ENCODE data around the gene TTF2. TPM values are rescaled to one million over a fixed set of nuclear protein-coding genes. Genes with fewer than 3 reads are reported as not detected.

The TTF2 gene
- total and polyA plus RNA-seq, 7 experiments from 2014 or later: 9.1 to 74.4 (median 32.6) TPM

- CTCF ChIA-PET: no interaction called here
- peaks cover 0 to 4% (median 0%) of the 10 kb centered on the region in 11 donors for H3K9me3 Mint-ChIP-seq
- intact Hi-C loops (cut with micrococcal nuclease): no loop called here
Observed at GRCh38 chr1:117106478-117106877, 46.4 kb downstream of the TTF2 start.

GRCh38 chr1:117107364-117107763 is 47.2 kb downstream of the TTF2 start:
- Histone ChIP-seq H3K36me3 (ENCODE audit: control insufficient read depth in 2 of 3, insufficient read depth in 3 of 3, low read length in 3 of 3) (no peaks in the 10 kb centered on the region), H3K4me3 (ENCODE audit: low read length) (no peak overlapping the region), H3K4me1 (ENCODE audit: control insufficient read depth in 2 of 2, insufficient read depth in 2 of 2, low read length in 2 of 2) (no peaks in the 10 kb centered on the region), H3K9me3 (ENCODE audit: control insufficient read depth in 2 of 3, low read length in 3 of 3) (no peaks in the 10 kb centered on the region), H3K27me3 (ENCODE audit: control insufficient read depth in 2 of 2, insufficient read depth in 2 of 2, low read length in 2 of 2) (no peaks in the 10 kb centered on the region), H3K27ac (ENCODE audit: low read depth, low read length) (no peak overlapping the region)
- ATAC-seq (no peak), DNase-seq (no peak)
- intact Hi-C loops (cut with micrococcal nuclease): no loop called here
- ChIA-PET CTCF (no interaction called here), POLR2A (no interaction called here)
- H3K27me3 Mint-ChIP-seq: no peaks in the 10 kb centered on the region
- H3K4me3 Mint-ChIP-seq: no peak overlapping the region
- H3K4me1 Mint-ChIP-seq: peaks cover 0 to 5% (median 0%) of the 10 kb centered on the region in 7 donors
- peaks cover 0 to 48% (median 21%) of the 10 kb centered on the region in 5 donors for H3K36me3 Mint-ChIP-seq
- H3K9me3 Mint-ChIP-seq: peaks cover 0 to 4% (median 0%) of the 10 kb centered on the region in 11 donors
- H3K27ac Mint-ChIP-seq: no peak overlapping the region

More at GRCh38 chr1:117106478-117106877, 46.4 kb downstream of the TTF2 start:
- H3K27me3 Mint-ChIP-seq: no peaks in the 10 kb centered on the region
- Histone ChIP-seq H3K4me1 (ENCODE audit: control insufficient read depth in 2 of 2, insufficient read depth in 2 of 2, low read length in 2 of 2) (no peaks in the 10 kb centered on the region), H3K9me3 (ENCODE audit: control insufficient read depth in 2 of 3, low read length in 3 of 3) (no peaks in the 10 kb centered on the region), H3K4me3 (ENCODE audit: low read length) (no peak overlapping the region), H3K27ac (ENCODE audit: low read depth, low read length) (no peak overlapping the region), H3K27me3 (ENCODE audit: control insufficient read depth in 2 of 2, insufficient read depth in 2 of 2, low read length in 2 of 2) (no peaks in the 10 kb centered on the region), H3K36me3 (ENCODE audit: control insufficient read depth in 2 of 3, insufficient read depth in 3 of 3, low read length in 3 of 3) (peaks cover 0 to 8% (median 0%) of the 10 kb centered on the region in 3 experiments)
- POLR2A ChIA-PET: interaction anchor here (0.7 kb wide), 1 partner anchor 229 kb away, joined by 3 read pairs; no protein-coding TSS in a partner anchor
- DNase-seq: no peak
- H3K36me3 Mint-ChIP-seq: peaks cover 5 to 52% (median 25%) of the 10 kb centered on the region in 5 donors
- H3K27ac Mint-ChIP-seq: no peak overlapping the region
- no peak for ATAC-seq
- no peak overlapping the region for H3K4me3 Mint-ChIP-seq
- H3K4me1 Mint-ChIP-seq: peaks cover 0 to 5% (median 0%) of the 10 kb centered on the region in 7 donors

DNA sequence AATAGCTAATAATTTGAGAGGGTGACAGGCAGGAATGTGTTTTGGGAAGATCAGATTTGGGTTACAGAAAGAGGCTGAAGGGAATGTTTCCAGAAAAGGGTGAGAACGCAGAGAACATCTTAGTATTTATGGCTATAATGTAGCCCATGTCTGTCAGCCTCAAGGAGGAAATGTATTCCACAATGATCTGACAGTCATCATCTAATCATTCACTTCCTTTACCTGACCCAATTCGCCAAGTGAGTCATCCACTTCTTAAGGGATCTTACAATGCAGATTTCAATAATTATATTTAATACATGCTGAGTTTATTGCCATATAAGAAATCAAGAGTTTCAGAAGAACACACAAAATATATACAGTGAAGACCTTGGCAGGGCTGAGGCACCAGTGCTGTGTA is 50.6 kb downstream of the TTF2 start:
- Mint-ChIP-seq H3K4me1 (peaks cover 0 to 6% (median 0%) of the 10 kb centered on the region in 7 donors), H3K36me3 (peaks cover 0 to 24% (median 0%) of the 10 kb centered on the region in 5 donors), H3K27ac (no peak overlapping the region), H3K9me3 (peaks cover 0 to 4% (median 0%) of the 10 kb centered on the region in 11 donors), H3K27me3 (no peaks in the 10 kb centered on the region), H3K4me3 (no peak overlapping the region)
- Histone ChIP-seq H3K9me3 (ENCODE audit: control insufficient read depth in 2 of 3, low read length in 3 of 3) (no peaks in the 10 kb centered on the region), H3K27me3 (ENCODE audit: control insufficient read depth in 2 of 2, insufficient read depth in 2 of 2, low read length in 2 of 2) (no peaks in the 10 kb centered on the region), H3K4me1 (ENCODE audit: control insufficient read depth in 2 of 2, insufficient read depth in 2 of 2, low read length in 2 of 2) (peaks cover 0 to 4% of the 10 kb centered on the region in 2 donors), H3K36me3 (ENCODE audit: control insufficient read depth in 2 of 3, insufficient read depth in 3 of 3, low read length in 3 of 3) (no peaks in the 10 kb centered on the region), H3K4me3 (ENCODE audit: low read length) (no peak overlapping the region), H3K27ac (ENCODE audit: low read depth, low read length) (no peak overlapping the region)
- ATAC-seq: no peak
- CTCF ChIA-PET: no interaction called here
- intact Hi-C loops (cut with micrococcal nuclease): no loop called here
- no peak for DNase-seq
- POLR2A ChIA-PET: no interaction called here

DNA sequence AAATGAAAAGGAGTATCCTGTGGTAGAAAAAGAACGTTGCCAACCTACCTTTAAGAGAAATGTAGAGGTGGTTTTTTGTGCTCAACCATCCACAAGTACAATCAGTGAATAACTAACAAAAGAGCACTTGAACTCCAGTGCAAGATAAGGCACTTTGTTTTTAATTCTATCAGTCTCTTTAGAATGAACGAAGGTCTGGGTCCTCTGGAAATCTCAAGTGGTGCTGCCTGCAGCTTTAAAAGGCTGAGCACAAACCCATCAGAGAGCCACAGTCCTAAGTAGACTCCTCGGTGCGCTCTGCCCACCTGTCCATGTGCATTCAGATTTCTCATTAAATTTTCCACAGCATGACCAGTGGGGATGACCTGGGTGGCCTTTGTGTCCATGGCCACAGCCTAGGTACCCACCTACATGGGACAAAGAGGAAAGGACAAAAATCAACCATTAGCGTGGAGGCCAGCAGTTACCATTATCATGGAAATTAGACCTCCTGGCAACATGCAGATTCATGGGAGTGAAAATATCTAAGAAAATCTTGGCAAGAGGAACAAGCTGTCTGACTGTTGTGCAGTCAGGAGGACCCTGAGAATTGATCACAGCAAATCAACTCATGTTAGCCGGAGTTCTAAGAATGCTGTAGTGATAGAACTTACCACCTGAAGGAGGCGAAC is 52.1 kb downstream of the TTF2 start:
- peaks cover 0 to 11% (median 0%) of the 10 kb centered on the region in 5 donors for H3K36me3 Mint-ChIP-seq
- DNase-seq (no peak), ATAC-seq (no peak)
- Histone ChIP-seq H3K27me3 (ENCODE audit: control insufficient read depth in 2 of 2, insufficient read depth in 2 of 2, low read length in 2 of 2) (no peaks in the 10 kb centered on the region), H3K36me3 (ENCODE audit: control insufficient read depth in 2 of 3, insufficient read depth in 3 of 3, low read length in 3 of 3) (no peaks in the 10 kb centered on the region), H3K4me3 (ENCODE audit: low read length) (no peak overlapping the region), H3K9me3 (ENCODE audit: control insufficient read depth in 2 of 3, low read length in 3 of 3) (no peaks in the 10 kb centered on the region), H3K4me1 (ENCODE audit: control insufficient read depth in 2 of 2, insufficient read depth in 2 of 2, low read length in 2 of 2) (peaks cover 0 to 4% of the 10 kb centered on the region in 2 donors), H3K27ac (ENCODE audit: low read depth, low read length) (no peak overlapping the region)
- ChIA-PET CTCF (interaction anchor here (0.8 kb wide), 1 partner anchor 387 kb away, joined by 4 read pairs; no protein-coding TSS in a partner anchor), POLR2A (no interaction called here)
- no peak overlapping the region for H3K4me3 Mint-ChIP-seq
- intact Hi-C loops (cut with micrococcal nuclease): no loop called here
- H3K4me1 Mint-ChIP-seq: peaks cover 0 to 5% (median 0%) of the 10 kb centered on the region in 7 donors
- no peaks in the 10 kb centered on the region for H3K27me3 Mint-ChIP-seq
- peaks cover 0 to 4% (median 0%) of the 10 kb centered on the region in 11 donors for H3K9me3 Mint-ChIP-seq
- no peak overlapping the region for H3K27ac Mint-ChIP-seq

DNA sequence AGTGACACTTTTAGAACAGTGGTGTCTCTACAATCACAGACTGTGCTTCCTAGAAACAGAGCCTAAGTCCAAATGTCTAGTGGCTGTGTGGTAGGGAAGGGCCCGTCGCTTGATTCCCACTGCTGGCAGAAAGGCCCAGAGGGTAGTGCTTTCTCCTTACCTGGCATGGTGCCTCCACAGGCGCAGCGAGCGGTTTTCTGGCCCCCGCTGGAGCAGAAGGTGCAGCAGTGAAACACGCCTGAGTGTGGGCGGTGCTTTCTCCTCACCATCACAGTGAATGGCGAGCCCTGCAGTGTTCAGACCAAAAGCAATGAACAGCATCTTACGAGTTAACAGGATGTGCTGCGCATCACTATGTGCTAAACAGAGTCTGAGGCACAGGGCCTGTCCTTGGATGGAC is 53.1 kb downstream of the TTF2 start:
- POLR2A ChIA-PET: interaction anchor here (0.6 kb wide), 1 partner anchor 15 kb away, joined by 3 read pairs; no protein-coding TSS in a partner anchor

DNA sequence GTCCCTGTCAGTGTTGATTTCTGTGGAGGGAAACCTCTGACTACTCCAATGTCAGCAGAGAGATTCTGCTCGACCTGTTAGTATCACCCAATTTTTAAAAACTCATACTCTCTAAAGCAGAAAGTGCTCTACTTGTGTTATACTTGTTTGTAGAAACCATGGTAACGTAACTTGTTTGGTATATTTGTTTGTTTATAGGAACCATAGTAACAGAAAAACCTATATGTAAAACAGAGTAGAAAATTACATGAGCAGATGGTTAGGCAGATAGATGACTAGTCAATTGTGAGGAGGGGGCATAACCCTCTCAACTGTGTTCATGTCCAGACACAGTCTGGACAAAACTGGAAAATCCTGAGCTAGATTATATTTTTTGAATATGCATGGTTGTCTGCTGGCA is 54.8 kb downstream of the TTF2 start:
- no peaks in the 10 kb centered on the region for H3K36me3 Mint-ChIP-seq
- no peak overlapping the region for H3K27ac Mint-ChIP-seq
- H3K27me3 Mint-ChIP-seq: peaks cover 0 to 5% (median 0%) of the 10 kb centered on the region in 5 donors
- no peaks in the 10 kb centered on the region for H3K36me3 ChIP-seq (ENCODE audit: control insufficient read depth in 2 of 3, insufficient read depth in 3 of 3, low read length in 3 of 3)
- H3K9me3 Mint-ChIP-seq: no peaks in the 10 kb centered on the region
- no peaks in the 10 kb centered on the region for H3K27me3 ChIP-seq (ENCODE audit: control insufficient read depth in 2 of 2, insufficient read depth in 2 of 2, low read length in 2 of 2)
- peaks cover 0 to 4% (median 0%) of the 10 kb centered on the region in 7 donors for H3K4me1 Mint-ChIP-seq
- intact Hi-C loops (cut with micrococcal nuclease): no loop called here
- H3K9me3 ChIP-seq (ENCODE audit: control insufficient read depth in 2 of 3, low read length in 3 of 3): no peaks in the 10 kb centered on the region
- peaks cover 0 to 4% of the 10 kb centered on the region in 2 donors for H3K4me1 ChIP-seq (ENCODE audit: control insufficient read depth in 2 of 2, insufficient read depth in 2 of 2, low read length in 2 of 2)
- H3K4me3 Mint-ChIP-seq: no peak overlapping the region
- ATAC-seq (no peak), DNase-seq (no peak)
- ChIA-PET CTCF (no interaction called here), POLR2A (interaction anchor here (0.5 kb wide), 1 partner anchor 83 kb away, joined by 3 read pairs; no protein-coding TSS in a partner anchor)
- no peak overlapping the region for H3K27ac ChIP-seq (ENCODE audit: low read depth, low read length)
- no peak overlapping the region for H3K4me3 ChIP-seq (ENCODE audit: low read length)

More for the DNA sequence above, 53.1 kb downstream of the TTF2 start:
- no peaks in the 10 kb centered on the region for H3K27me3 ChIP-seq (ENCODE audit: control insufficient read depth in 2 of 2, insufficient read depth in 2 of 2, low read length in 2 of 2)
- no peaks in the 10 kb centered on the region for H3K9me3 ChIP-seq (ENCODE audit: control insufficient read depth in 2 of 3, low read length in 3 of 3)
- Mint-ChIP-seq H3K27ac (no peak overlapping the region), H3K27me3 (peaks cover 0 to 5% (median 0%) of the 10 kb centered on the region in 5 donors), H3K4me1 (peaks cover 0 to 5% (median 0%) of the 10 kb centered on the region in 7 donors), H3K9me3 (peaks cover 0 to 1% (median 0%) of the 10 kb centered on the region in 11 donors), H3K4me3 (no peak overlapping the region), H3K36me3 (peaks cover 0 to 6% (median 0%) of the 10 kb centered on the region in 5 donors)
- no peak overlapping the region for H3K4me3 ChIP-seq (ENCODE audit: low read length)
- H3K36me3 ChIP-seq (ENCODE audit: control insufficient read depth in 2 of 3, insufficient read depth in 3 of 3, low read length in 3 of 3): no peaks in the 10 kb centered on the region
- no peak for ATAC-seq
- H3K4me1 ChIP-seq (ENCODE audit: control insufficient read depth in 2 of 2, insufficient read depth in 2 of 2, low read length in 2 of 2): peaks cover 0 to 4% of the 10 kb centered on the region in 2 donors
- intact Hi-C loops (cut with micrococcal nuclease): no loop called here
- DNase-seq: no peak
- CTCF ChIA-PET: interaction anchor here (0.9 kb wide), 1 partner anchor 160 kb away, joined by 3 read pairs; no protein-coding TSS in a partner anchor
- no peak overlapping the region for H3K27ac ChIP-seq (ENCODE audit: low read depth, low read length)
